Eye (tissue), 1 donor: Measurements from ENCODE around the gene SPATA31E1.

Experiments used
- DNase-seq: peaks from one replicate; pipeline ENCODE4 v3.0.0-alpha.2; 2015

The SPATA31E1 gene

GRCh38 chr9:87863882-87864465 is 18.7 kb upstream of the SPATA31E1 start:
- no peak for DNase-seq

GRCh38 chr9:87864915-87865314 is 17.8 kb upstream of the SPATA31E1 start:
- no peak for DNase-seq

- no peak for DNase-seq
Observed at GRCh38 chr9:87865626-87866025, 17.1 kb upstream of the SPATA31E1 start.

- no peak for DNase-seq
Observed at GRCh38 chr9:87867391-87867790, 15.3 kb upstream of the SPATA31E1 start.

GRCh38 chr9:87868175-87868574 is 14.5 kb upstream of the SPATA31E1 start:
- DNase-seq, result no peak

GRCh38 chr9:87868635-87869034 is 14.0 kb upstream of the SPATA31E1 start:
- DNase-seq, result no peak

GRCh38 chr9:87869082-87869481 is 13.6 kb upstream of the SPATA31E1 start:
- no peak for DNase-seq

GRCh38 chr9:87871425-87872078 is 11.1 kb upstream of the SPATA31E1 start:
- DNase-seq, result no peak

GRCh38 chr9:87872079-87872624 is 10.5 kb upstream of the SPATA31E1 start:
- DNase-seq, result peak; percentile 46

GRCh38 chr9:87873607-87874303 is 8.9 kb upstream of the SPATA31E1 start:
- DNase-seq, result no peak

GRCh38 chr9:87874304-87874623 is 8.4 kb upstream of the SPATA31E1 start:
- no peak for DNase-seq

GRCh38 chr9:87875060-87875459 is 7.6 kb upstream of the SPATA31E1 start:
- DNase-seq, result no peak

- peak; percentile 54 for DNase-seq
Observed at GRCh38 chr9:87875831-87876545, 6.7 kb upstream of the SPATA31E1 start.

- no peak for DNase-seq
Observed at GRCh38 chr9:87876708-87877107, 6.0 kb upstream of the SPATA31E1 start.

- DNase-seq, result no peak
Observed at GRCh38 chr9:87878989-87879511, 3.6 kb upstream of the SPATA31E1 start.

- DNase-seq, result no peak
Observed at GRCh38 chr9:87880116-87880515, 2.6 kb upstream of the SPATA31E1 start.

- DNase-seq, result no peak
Observed at GRCh38 chr9:87880683-87881082, 2.0 kb upstream of the SPATA31E1 start.

GRCh38 chr9:87883274-87883673 is 597 bp downstream of the SPATA31E1 start:
- no peak for DNase-seq

- no peak for DNase-seq
Observed at GRCh38 chr9:87883990-87884389, 1.3 kb downstream of the SPATA31E1 start.

GRCh38 chr9:87884578-87885459 is 2.1 kb downstream of the SPATA31E1 start:
- no peak for DNase-seq

- no peak for DNase-seq
Observed at GRCh38 chr9:87885484-87886189, 3.0 kb downstream of the SPATA31E1 start.
